Measurements from ENCODE around the gene AFAP1L1. TPM values are rescaled to one million over a fixed set of nuclear protein-coding genes. Genes with fewer than 3 reads are reported as not detected.

The AFAP1L1 gene
- polyA plus RNA-seq, 2 of the 4 experiments (the other 2 are of a cell fraction), result 1.5 to 3.5 TPM

DNA sequence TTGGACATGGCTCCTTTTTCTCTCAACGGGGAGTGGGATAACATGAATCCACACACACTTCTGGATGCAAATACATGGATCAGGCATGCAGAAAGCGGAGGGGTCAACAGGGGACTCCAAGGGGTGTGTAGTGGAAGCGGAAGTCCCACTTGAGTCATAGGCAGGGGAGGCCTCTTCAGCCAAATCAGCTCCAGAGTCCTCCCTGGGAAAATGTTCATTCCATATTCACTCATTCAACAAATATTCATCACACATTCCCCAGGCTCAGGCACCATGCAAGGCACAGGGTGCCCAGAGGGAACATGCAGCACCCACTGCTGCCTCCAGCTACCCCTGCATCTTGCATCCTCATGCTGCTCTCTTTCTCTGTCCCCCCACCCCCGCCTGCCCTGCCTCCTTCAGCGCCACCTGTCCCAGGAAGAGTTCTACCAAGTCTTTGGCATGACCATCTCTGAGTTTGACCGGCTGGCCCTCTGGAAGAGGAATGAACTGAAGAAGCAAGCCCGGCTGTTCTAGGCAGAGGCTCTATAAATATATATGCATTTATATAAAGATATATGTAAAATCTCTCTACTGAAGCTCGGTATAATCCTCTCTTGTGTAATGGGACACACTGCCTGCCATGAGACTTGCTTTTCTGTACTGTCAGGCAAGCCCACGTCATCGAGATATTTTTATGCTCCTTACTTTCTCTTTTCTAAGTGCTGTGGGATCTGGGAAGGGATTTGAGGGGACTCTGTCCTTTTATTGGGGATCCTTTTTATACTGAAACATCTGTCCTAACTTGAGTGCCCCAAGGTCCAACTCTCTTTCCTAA, 13.6 kb upstream of the AFAP1L1 start (continued):
- TF ChIP-seq TFCP2L1 (CRISPR knock-in tag; IDR thresholded peaks at IDR 0.05) (no peak), ZSCAN20 (CRISPR knock-in tag; IDR thresholded peaks at IDR 0.05) (no peak), ZC3H11A (IDR thresholded peaks at IDR 0.05) (no peak)

GRCh38 chr5:149260761-149261160, 10.9 kb upstream of the AFAP1L1 start:
- DNase-seq (ENCODE audit: low read depth in 1 of 2, low spot score in 1 of 2) (no peak), ATAC-seq (no peak), FAIRE-seq (no peak)
- 3% methylated on average over 1 of the region's 1 CpG for WGBS (ENCODE audit: missing lambda C conversion rate)
- H3K4me2 ChIP-seq, result no peak overlapping the region
- no peak overlapping the region for H3K4me3 ChIP-seq
- no peak for TF ChIP-seq BHLHE40 (IDR thresholded peaks at IDR 0.05; ENCODE audit: low read depth, low read length)
- TF ChIP-seq ZC3H11A (IDR thresholded peaks at IDR 0.05), result no peak
- TF ChIP-seq GATA3 (IDR thresholded peaks at IDR 0.05; ENCODE audit: borderline replicate concordance), result no peak
- H3K9me3 ChIP-seq, result no peaks in the 10 kb centered on the region
- ChIA-PET POLR2A (interaction anchor here (1.0 kb wide), 1 partner anchor 11 kb away, joined by 4 read pairs; no protein-coding TSS in a partner anchor), CTCF (interaction anchor here (1.3 to 2.0 kb wide), 3 partner anchors 12 to 130 kb away, joined by 3 to 5 read pairs (median 3); partner anchors contain the start of gene AFAP1L1)
- H3K4me1 ChIP-seq, result no peaks in the 10 kb centered on the region
- H3K27ac ChIP-seq, result no peak overlapping the region

DNA sequence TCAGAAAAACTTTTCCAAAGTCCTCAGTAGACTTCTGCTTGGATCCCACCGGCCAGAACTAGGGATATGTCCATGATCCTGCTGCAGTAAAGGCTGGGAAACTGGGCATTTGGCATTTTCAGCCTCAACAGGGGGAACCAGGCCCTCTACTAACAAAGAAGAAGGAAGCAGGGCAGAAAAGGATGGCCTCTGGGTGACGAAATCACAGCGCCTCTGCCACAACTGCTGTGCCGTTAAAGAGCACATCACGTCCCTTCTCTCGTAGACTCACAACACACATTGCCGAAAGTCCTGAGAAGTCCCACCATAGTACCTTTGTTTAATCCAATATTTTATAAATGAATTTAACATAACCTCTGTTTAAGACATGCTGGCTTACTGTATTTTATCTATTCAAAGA, 10.4 kb upstream of the AFAP1L1 start:
- ATAC-seq (no peak), FAIRE-seq (no peak), DNase-seq (ENCODE audit: low read depth in 1 of 2, low spot score in 1 of 2) (no peak)
- no peaks in the 10 kb centered on the region for H3K9me3 ChIP-seq
- TF ChIP-seq BHLHE40 (IDR thresholded peaks at IDR 0.05; ENCODE audit: low read depth, low read length) (no peak), CBX8 (IDR thresholded peaks at IDR 0.05) (no peak), RFX5 (IDR thresholded peaks at IDR 0.05) (no peak), POLR2AphosphoS2 (conservative IDR thresholded peaks at IDR 0.05; ENCODE audit: low read length) (no peak), HOXA7 (CRISPR knock-in tag; IDR thresholded peaks at IDR 0.05) (no peak), ZSCAN20 (CRISPR knock-in tag; IDR thresholded peaks at IDR 0.05) (no peak), KDM5A (IDR thresholded peaks at IDR 0.05) (no peak)
- TF ChIP-seq, protein P1, sequence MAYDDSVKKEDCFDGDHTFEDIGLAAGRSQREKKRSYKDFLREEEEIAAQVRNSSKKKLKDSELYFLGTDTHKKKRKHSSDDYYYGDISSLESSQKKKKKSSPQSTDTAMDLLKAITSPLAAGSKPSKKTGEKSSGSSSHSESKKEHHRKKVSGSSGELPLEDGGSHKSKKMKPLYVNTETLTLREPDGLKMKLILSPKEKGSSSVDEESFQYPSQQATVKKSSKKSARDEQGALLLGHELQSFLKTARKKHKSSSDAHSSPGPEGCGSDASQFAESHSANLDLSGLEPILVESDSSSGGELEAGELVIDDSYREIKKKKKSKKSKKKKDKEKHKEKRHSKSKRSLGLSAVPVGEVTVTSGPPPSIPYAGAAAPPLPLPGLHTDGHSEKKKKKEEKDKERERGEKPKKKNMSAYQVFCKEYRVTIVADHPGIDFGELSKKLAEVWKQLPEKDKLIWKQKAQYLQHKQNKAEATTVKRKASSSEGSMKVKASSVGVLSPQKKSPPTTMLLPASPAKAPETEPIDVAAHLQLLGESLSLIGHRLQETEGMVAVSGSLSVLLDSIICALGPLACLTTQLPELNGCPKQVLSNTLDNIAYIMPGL (CRISPR knock-in tag; IDR thresholded peaks at IDR 0.05; ENCODE audit: borderline replicate concordance), result no peak
- no peak overlapping the region for H3K27ac ChIP-seq
- no peaks in the 10 kb centered on the region for H3K4me1 ChIP-seq
- no peak overlapping the region for H3K4me3 ChIP-seq
- ChIA-PET POLR2A (interaction anchor here (1.0 kb wide), 1 partner anchor 11 kb away, joined by 4 read pairs; no protein-coding TSS in a partner anchor), CTCF (interaction anchor here (1.1 to 3.4 kb wide), 5 partner anchors 11 to 226 kb away, joined by 3 to 18 read pairs (median 5); partner anchors contain the start of genes ABLIM3 and AFAP1L1)
- WGBS (ENCODE audit: missing lambda C conversion rate), result 58% methylated on average over 7 of the region's 7 CpGs
- H3K4me2 ChIP-seq, result no peak overlapping the region

GRCh38 chr5:149262315-149262714, 9.3 kb upstream of the AFAP1L1 start:
- DNase-seq (ENCODE audit: low read depth in 1 of 2, low spot score in 1 of 2) (no peak), ATAC-seq (no peak), FAIRE-seq (no peak)
- ChIA-PET POLR2A (no interaction called here), CTCF (interaction anchor here (1.5 to 6.0 kb wide), 5 partner anchors 13 to 132 kb away, joined by 5 to 36 read pairs (median 7); partner anchors contain the start of gene ABLIM3)
- WGBS (ENCODE audit: missing lambda C conversion rate), result 29% methylated on average over 4 of the region's 4 CpGs
- no peak overlapping the region for H3K27ac ChIP-seq
- H3K4me3 ChIP-seq, result no peak overlapping the region
- H3K4me1 ChIP-seq, result no peaks in the 10 kb centered on the region
- H3K9me3 ChIP-seq, result no peaks in the 10 kb centered on the region
- no peak overlapping the region for H3K4me2 ChIP-seq
- no peak for TF ChIP-seq FOSB (CRISPR knock-in tag; IDR thresholded peaks at IDR 0.05)
- TF ChIP-seq FOXS1 (CRISPR knock-in tag; IDR thresholded peaks at IDR 0.05), result no peak
- TF ChIP-seq JUN (IDR thresholded peaks at IDR 0.05), result no peak
- no peak for TF ChIP-seq RCOR1 (IDR thresholded peaks at IDR 0.05; ENCODE audit: low read depth, low read length)
- no peak for TF ChIP-seq CEBPB (IDR thresholded peaks at IDR 0.05)
- TF ChIP-seq, protein P2, sequence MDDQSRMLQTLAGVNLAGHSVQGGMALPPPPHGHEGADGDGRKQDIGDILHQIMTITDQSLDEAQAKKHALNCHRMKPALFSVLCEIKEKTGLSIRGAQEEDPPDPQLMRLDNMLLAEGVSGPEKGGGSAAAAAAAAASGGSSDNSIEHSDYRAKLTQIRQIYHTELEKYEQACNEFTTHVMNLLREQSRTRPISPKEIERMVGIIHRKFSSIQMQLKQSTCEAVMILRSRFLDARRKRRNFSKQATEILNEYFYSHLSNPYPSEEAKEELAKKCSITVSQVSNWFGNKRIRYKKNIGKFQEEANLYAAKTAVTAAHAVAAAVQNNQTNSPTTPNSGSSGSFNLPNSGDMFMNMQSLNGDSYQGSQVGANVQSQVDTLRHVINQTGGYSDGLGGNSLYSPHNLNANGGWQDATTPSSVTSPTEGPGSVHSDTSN (IDR thresholded peaks at IDR 0.05), result no peak
- TF ChIP-seq JUNB (IDR thresholded peaks at IDR 0.05), result no peak
- TF ChIP-seq USF2 (IDR thresholded peaks at IDR 0.05), result no peak
- TF ChIP-seq ESRRA (IDR thresholded peaks at IDR 0.05; ENCODE audit: borderline replicate concordance, low read length), result no peak
- TF ChIP-seq, protein P3, sequence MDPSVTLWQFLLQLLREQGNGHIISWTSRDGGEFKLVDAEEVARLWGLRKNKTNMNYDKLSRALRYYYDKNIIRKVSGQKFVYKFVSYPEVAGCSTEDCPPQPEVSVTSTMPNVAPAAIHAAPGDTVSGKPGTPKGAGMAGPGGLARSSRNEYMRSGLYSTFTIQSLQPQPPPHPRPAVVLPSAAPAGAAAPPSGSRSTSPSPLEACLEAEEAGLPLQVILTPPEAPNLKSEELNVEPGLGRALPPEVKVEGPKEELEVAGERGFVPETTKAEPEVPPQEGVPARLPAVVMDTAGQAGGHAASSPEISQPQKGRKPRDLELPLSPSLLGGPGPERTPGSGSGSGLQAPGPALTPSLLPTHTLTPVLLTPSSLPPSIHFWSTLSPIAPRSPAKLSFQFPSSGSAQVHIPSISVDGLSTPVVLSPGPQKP (IDR thresholded peaks at IDR 0.05; ENCODE audit: low read depth, low read length), result no peak
- TF ChIP-seq HOXB13 (CRISPR knock-in tag; IDR thresholded peaks at IDR 0.05; ENCODE audit: low read depth), result no peak
- TF ChIP-seq TP53 (CRISPR knock-in tag; IDR thresholded peaks at IDR 0.05), result no peak
- TF ChIP-seq NFE2L2 (conservative IDR thresholded peaks at IDR 0.05; ENCODE audit: low read length), result no peak
- no peak for TF ChIP-seq BHLHE40 (IDR thresholded peaks at IDR 0.05; ENCODE audit: low read depth, low read length)
- no peak for TF ChIP-seq KDM1A (IDR thresholded peaks at IDR 0.05; ENCODE audit: low read depth)
- TF ChIP-seq RNF2 (IDR thresholded peaks at IDR 0.05; ENCODE audit: borderline replicate concordance, low read depth), result no peak
- TF ChIP-seq HEYL (CRISPR knock-in tag; IDR thresholded peaks at IDR 0.05), result no peak
